K562 (cell line): Measurements from ENCODE around the gene ARHGAP35. TPM values are rescaled to one million over a fixed set of nuclear protein-coding genes. Genes with fewer than 3 reads are reported as not detected.
A peak's percentile ranks its signal among the peaks of the same experiment; 100 is the strongest.

Experiments used
- ARID1B ChIP-seq: fragments of 450-650 bp; IDR thresholded peaks from 2 replicates; pipeline ENCODE4 v1.6.1; 2016; ENCODE audit warnings: antibody characterized with exemption, mild to moderate bottlenecking, inconsistent platforms
- ATF1 ChIP-seq, 2 experiments: fragments of 450-650 bp in 1 of 2; IDR thresholded peaks; 2 replicates each; pipeline ENCODE4 v1.6.1; 2016; ENCODE audit warnings: missing compliant biosample characterization in 1 of 2, missing genetic modification characterization in 1 of 2
- CBX1 ChIP-seq: sonication (generic); IDR thresholded peaks from 2 replicates; pipeline ENCODE4 v1.6.1; 2016; ENCODE audit warnings: antibody characterized with exemption, low read depth, mild to moderate bottlenecking
- DPF2 ChIP-seq: fragments of 450-650 bp; IDR thresholded peaks from 2 replicates; pipeline ENCODE4 v1.6.1; 2016
- FOS ChIP-seq: IDR thresholded peaks from 3 replicates; pipeline ENCODE4 v1.6.1; 2011; ENCODE audit not compliant: insufficient read length; ENCODE audit errors: extremely low read depth
- KLF6 ChIP-seq: fragments of 250-450 bp; sonication (Bioruptor Pico); IDR thresholded peaks from 2 replicates; pipeline ENCODE4 v1.4.0; 2020; ENCODE audit warnings: mild to moderate bottlenecking, moderate library complexity, borderline replicate concordance
- MAZ ChIP-seq, 2 experiments: fragments of 450-650 bp in 1 of 2; sonication (generic) in 1 of 2; formaldehyde crosslinking; IDR thresholded peaks in 1 of 2; conservative IDR thresholded peaks in 1 of 2; 2 replicates each; pipeline versions ENCODE4 v1.4.0 to v1.5.0; 2020; ENCODE audit warnings: mild to moderate bottlenecking in 1 of 2, missing genetic modification reagents in 1 of 2
- MYNN ChIP-seq, 2 experiments: sonication (generic); formaldehyde crosslinking in 1 of 2; IDR thresholded peaks; 2 replicates each; pipeline versions ENCODE4 v1.5.0 to v1.6.1; 2016 to 2020; ENCODE audit warnings: antibody characterized with exemption in 1 of 2, missing genetic modification reagents in 1 of 2
- NEUROD1 ChIP-seq: fragments of 150-350 bp; IDR thresholded peaks from 2 replicates; pipeline ENCODE4 v1.6.1; 2014; ENCODE audit warnings: borderline replicate concordance, low read length, low read depth; ENCODE audit not compliant: partially characterized antibody
- NONO ChIP-seq, 2 experiments: fragments of 200-400 bp in 1 of 2; fragments of 450-650 bp in 1 of 2; formaldehyde crosslinking in 1 of 2; IDR thresholded peaks; 2 replicates each; pipeline ENCODE4 v1.6.1; 2017; ENCODE audit warnings: low read depth in 2 of 2, mild to moderate bottlenecking in 2 of 2, moderate library complexity in 2 of 2, low read length in 1 of 2
- POLR3A ChIP-seq: IDR thresholded peaks from 2 replicates; pipeline ENCODE4 v1.6.1; 2011; ENCODE audit warnings: borderline replicate concordance, mild to moderate bottlenecking, moderate library complexity; ENCODE audit not compliant: insufficient read length, insufficient read depth; ENCODE audit errors: extremely low read depth
- PPARD ChIP-seq: fragments of 250-450 bp; sonication (Bioruptor Pico); IDR thresholded peaks from 2 replicates; pipeline ENCODE4 v1.8.0; 2022; ENCODE audit warnings: inconsistent platforms, mild to moderate bottlenecking, moderate library complexity
- PRDM10 ChIP-seq: fragments of 450-650 bp; IDR thresholded peaks from 2 replicates; pipeline ENCODE4 v1.6.1; 2018; ENCODE audit not compliant: partially characterized antibody
- RBBP5 ChIP-seq: fragments of 200-600 bp; sonication (generic); IDR thresholded peaks from 2 replicates; pipeline ENCODE4 v1.6.1; 2012; ENCODE audit warnings: borderline replicate concordance, mild to moderate bottlenecking, low read length, control low read depth, inconsistent platforms; ENCODE audit not compliant: insufficient read depth, poor library complexity, severe bottlenecking
- RBM34 ChIP-seq: fragments of 200-400 bp; formaldehyde crosslinking; IDR thresholded peaks from 2 replicates; pipeline ENCODE4 v1.6.1; 2018; ENCODE audit warnings: low read length, borderline replicate concordance; ENCODE audit not compliant: insufficient read depth
- RFX5 ChIP-seq: IDR thresholded peaks from 2 replicates; pipeline ENCODE4 v1.6.1; 2011; ENCODE audit warnings: low read depth, mild to moderate bottlenecking, improper control_type of control experiment, low read length
- SMARCB1 ChIP-seq: IDR thresholded peaks from 2 replicates; pipeline ENCODE4 v1.6.1; 2011; ENCODE audit warnings: improper control_type of control experiment, low read depth; ENCODE audit not compliant: insufficient read length
- SRSF1 ChIP-seq: fragments of 200-400 bp; formaldehyde crosslinking; IDR thresholded peaks from 2 replicates; pipeline ENCODE4 v1.6.1; 2017; ENCODE audit warnings: mild to moderate bottlenecking, low read depth, low read length, moderate library complexity
- ZBTB7A ChIP-seq: IDR thresholded peaks from 2 replicates; pipeline ENCODE4 v1.6.1; 2011; ENCODE audit warnings: low read depth, mild to moderate bottlenecking, low read length, moderate library complexity, borderline replicate concordance; ENCODE audit not compliant: control insufficient read depth
- ZNF551 ChIP-seq: fragments of 250-450 bp; sonication (Bioruptor Pico); IDR thresholded peaks from 2 replicates; pipeline ENCODE4 v1.5.0; 2021; ENCODE audit warnings: mild to moderate bottlenecking, moderate library complexity
- polyA plus RNA-seq, 8 experiments: library from polyadenylated mRNA; depleted of rRNA in 4 of 8; stranded (reverse) in 5 of 8; unstranded in 3 of 8; fragments of >200 nt; fragmentation: Nextera tagmentation in 2 of 8; fragmentation: Illumina TruSeq in 1 of 8; extraction: Ambion mirVana in 2 of 8; extraction: Trizol in 1 of 8; gene quantifications; 2 replicates each; pipeline versions ENCODE4 v1.2.1 to v1.2.3, GENCODE V29; 2011 to 2014; ENCODE audit warnings: inconsistent platforms in 1 of 8, missing spikeins in 1 of 8
- total RNA-seq, 7 experiments: library from RNA; depleted of rRNA in 6 of 7; stranded (reverse); fragments of >200 nt in 6 of 7; fragmentation: Illumina TruSeq in 2 of 7; extraction: Trizol in 2 of 7; gene quantifications; 2 replicates each; pipeline versions ENCODE4 v1.2.1 to v1.2.3, GENCODE V29; 2011 to 2021; ENCODE audit warnings: low replicate concordance in 1 of 7
- TF ChIP-seq, protein P1 (sequence below): IDR thresholded peaks from 2 replicates; pipeline ENCODE4 v1.6.1; 2011; ENCODE audit warnings: borderline replicate concordance, low read depth, mild to moderate bottlenecking, moderate library complexity, low read length; ENCODE audit not compliant: insufficient read depth, poor library complexity, severe bottlenecking

Gene ARHGAP35
- total and polyA plus RNA-seq, 9 of the 15 experiments (the other 6 are each of a cell fraction or from before 2014, with no cell fraction given) = 0.27 to 26.4 (median 10.2) TPM

- no peak for TF ChIP-seq ZNF551 (CRISPR knock-in tag)
- peak; percentile 34; the same call in 1 of the 2 replicates for TF ChIP-seq ZBTB7A
- no peak for TF ChIP-seq POLR3A
- no peak for TF ChIP-seq RFX5
- TF ChIP-seq, protein P1, sequence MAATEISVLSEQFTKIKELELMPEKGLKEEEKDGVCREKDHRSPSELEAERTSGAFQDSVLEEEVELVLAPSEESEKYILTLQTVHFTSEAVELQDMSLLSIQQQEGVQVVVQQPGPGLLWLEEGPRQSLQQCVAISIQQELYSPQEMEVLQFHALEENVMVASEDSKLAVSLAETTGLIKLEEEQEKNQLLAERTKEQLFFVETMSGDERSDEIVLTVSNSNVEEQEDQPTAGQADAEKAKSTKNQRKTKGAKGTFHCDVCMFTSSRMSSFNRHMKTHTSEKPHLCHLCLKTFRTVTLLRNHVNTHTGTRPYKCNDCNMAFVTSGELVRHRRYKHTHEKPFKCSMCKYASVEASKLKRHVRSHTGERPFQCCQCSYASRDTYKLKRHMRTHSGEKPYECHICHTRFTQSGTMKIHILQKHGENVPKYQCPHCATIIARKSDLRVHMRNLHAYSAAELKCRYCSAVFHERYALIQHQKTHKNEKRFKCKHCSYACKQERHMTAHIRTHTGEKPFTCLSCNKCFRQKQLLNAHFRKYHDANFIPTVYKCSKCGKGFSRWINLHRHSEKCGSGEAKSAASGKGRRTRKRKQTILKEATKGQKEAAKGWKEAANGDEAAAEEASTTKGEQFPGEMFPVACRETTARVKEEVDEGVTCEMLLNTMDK = no peak
- no peak for TF ChIP-seq SRSF1
- TF ChIP-seq ATF1 (CRISPR knock-in tag; IDR thresholded peaks at IDR 0.05) = no peak
- TF ChIP-seq ATF1 (tag; IDR thresholded peaks at IDR 0.05) = peak; percentile 49
- TF ChIP-seq CBX1 = 0 out of 2 replicates have a peak, but pooled peaks have one; percentile 12
- TF ChIP-seq RBM34 = no peak
- peak; percentile 88 for TF ChIP-seq SMARCB1
- TF ChIP-seq ARID1B = peak; percentile 59
- peak in 1 of 2 experiments; percentile 63; a peak in 1 of 4 replicates for TF ChIP-seq MAZ (CRISPR knock-in tag; conservative IDR thresholded peaks at IDR 0.05 in 1 of 2, IDR thresholded peaks at IDR 0.05 in 1 of 2)
- peak; percentile 79 for TF ChIP-seq PRDM10
- no peak for TF ChIP-seq PPARD (CRISPR knock-in tag)
- no peak; the same call in 1 of the 2 replicates for TF ChIP-seq KLF6 (CRISPR knock-in tag)
- TF ChIP-seq RBBP5 = peak; percentile 26
- TF ChIP-seq FOS = no peak
- TF ChIP-seq NEUROD1 = peak; percentile 50
- peak; percentile 63 for TF ChIP-seq DPF2
- 0 out of 4 replicates have a peak, but pooled peaks of 1 of the 2 experiments have one; percentile 44 for TF ChIP-seq NONO (IDR thresholded peaks at IDR 0.05; ENCODE audit: low read depth in 2 of 2, low read length in 1 of 2)
- peak; percentile 74 for TF ChIP-seq MYNN (IDR thresholded peaks at IDR 0.05)
- no peak for TF ChIP-seq MYNN (CRISPR knock-in tag; IDR thresholded peaks at IDR 0.05)
Measured at GRCh38 chr19:46845959-46846459, 14.8 kb upstream of the ARHGAP35 start (continued).
